Fibroblast of the conjunctiva (primary cell): Measurements from ENCODE around the gene R3HCC1L.

ENCODE experiments used
- DNase-seq: peaks from one replicate; pipeline ENCODE4 v3.0.0-alpha.2; 2010; ENCODE audit warnings: low read depth

Gene R3HCC1L

GRCh38 chr10:98231417-98231816 is 97.0 kb downstream of the R3HCC1L start:
- DNase-seq = no peak

- peak; percentile 13 for DNase-seq
Measured at GRCh38 chr10:98235846-98236245, 101.4 kb downstream of the R3HCC1L start.

GRCh38 chr10:98236862-98237261 is 102.4 kb downstream of the R3HCC1L start:
- no peak for DNase-seq

GRCh38 chr10:98238391-98238790 is 103.9 kb downstream of the R3HCC1L start:
- no peak for DNase-seq

- DNase-seq = no peak
Measured at GRCh38 chr10:98240524-98240923, 106.1 kb downstream of the R3HCC1L start.

GRCh38 chr10:98242823-98243222 is 108.4 kb downstream of the R3HCC1L start:
- DNase-seq = peak; percentile 26

- DNase-seq = no peak
Measured at GRCh38 chr10:98244141-98244540, 109.7 kb downstream of the R3HCC1L start.

- DNase-seq = no peak
Measured at GRCh38 chr10:98244586-98244985, 110.1 kb downstream of the R3HCC1L start.

GRCh38 chr10:98246911-98247805 is 112.7 kb downstream of the R3HCC1L start:
- no peak for DNase-seq

GRCh38 chr10:98248018-98248417 is 113.6 kb downstream of the R3HCC1L start:
- no peak for DNase-seq

- DNase-seq = no peak
Measured at GRCh38 chr10:98249134-98249533, 114.7 kb downstream of the R3HCC1L start.

GRCh38 chr10:98251399-98251798 is 116.9 kb downstream of the R3HCC1L start:
- DNase-seq = no peak

- no peak for DNase-seq
Measured at GRCh38 chr10:98252464-98252863, 118.0 kb downstream of the R3HCC1L start.

- no peak for DNase-seq
Measured at GRCh38 chr10:98253499-98253898, 119.0 kb downstream of the R3HCC1L start.

GRCh38 chr10:98254234-98254974 is 119.9 kb downstream of the R3HCC1L start:
- no peak for DNase-seq

- no peak for DNase-seq
Measured at GRCh38 chr10:98255146-98255877, 120.9 kb downstream of the R3HCC1L start.

GRCh38 chr10:98256692-98257091 is 122.2 kb downstream of the R3HCC1L start:
- DNase-seq = no peak

- DNase-seq = no peak
Measured at GRCh38 chr10:98257198-98257597, 122.7 kb downstream of the R3HCC1L start.

GRCh38 chr10:98257961-98258360 is 123.5 kb downstream of the R3HCC1L start:
- no peak for DNase-seq

GRCh38 chr10:98258683-98259454 is 124.4 kb downstream of the R3HCC1L start:
- no peak for DNase-seq

- no peak for DNase-seq
Measured at GRCh38 chr10:98259606-98260315, 125.3 kb downstream of the R3HCC1L start.
